Neutrophil (primary cell): ENCODE data around the gene MBD3L3.
"Not testable (repeated sequence)": the region's sequence is repeated elsewhere in the genome, so short reads cannot be mapped to it uniquely, and the experiment has no call there.

Experiments used
- H3K27ac ChIP-seq: fragments of 200-600 bp; sonication (generic); 2 replicates; pipeline ENCODE4 v1.5.1; 2016; ENCODE audit warnings: mild to moderate bottlenecking, moderate library complexity
- H3K27me3 ChIP-seq: fragments of 200-600 bp; sonication (generic); 2 replicates; pipeline ENCODE4 v1.6.0; 2016; ENCODE audit warnings: mild to moderate bottlenecking
- H3K36me3 ChIP-seq: fragments of 200-600 bp; sonication (generic); 2 replicates; pipeline ENCODE4 v1.5.1; 2017
- H3K4me1 ChIP-seq, 2 experiments: fragments of 200-600 bp in 1 of 2; sonication (generic) in 1 of 2; 1 replicate in 1 of 2; 2 replicates in 1 of 2; pipeline versions ENCODE4 v1.5.1 to v1.6.1; 2013 to 2016; ENCODE audit warnings: low read depth in 1 of 2, low read length in 1 of 2, mild to moderate bottlenecking in 1 of 2, moderate library complexity in 1 of 2; ENCODE audit not compliant: control insufficient read depth in 1 of 2, insufficient read depth in 1 of 2
- H3K4me3 ChIP-seq, 2 experiments: fragments of 200-600 bp in 1 of 2; sonication (generic) in 1 of 2; 1 replicate in 1 of 2; 2 replicates in 1 of 2; pipeline ENCODE4 v1.5.1; 2013 to 2016; ENCODE audit warnings: low read depth in 1 of 2, low read length in 1 of 2, mild to moderate bottlenecking in 1 of 2, moderate library complexity in 1 of 2
- H3K9me3 ChIP-seq: fragments of 200-600 bp; sonication (generic); 2 replicates; pipeline ENCODE4 v1.5.1; 2016
- TF ChIP-seq, protein P1 (sequence below): fragments of 200-600 bp; sonication (generic); IDR thresholded peaks from 2 replicates; pipeline ENCODE4 v1.5.1; 2016; ENCODE audit warnings: antibody characterized with exemption

Gene MBD3L3

GRCh38 chr19:7058576-7058975 is at the start of gene MBD3L3:
Gene MBD3L3, minus strand, starts transcription at chr19:7058676. Its CDS starts 71 bp downstream, at chr19:7058605.
- not testable (repeated sequence) for H3K4me1 ChIP-seq, H3K27ac ChIP-seq, H3K9me3 ChIP-seq, H3K36me3 ChIP-seq, H3K27me3 ChIP-seq, H3K4me3 ChIP-seq

DNA sequence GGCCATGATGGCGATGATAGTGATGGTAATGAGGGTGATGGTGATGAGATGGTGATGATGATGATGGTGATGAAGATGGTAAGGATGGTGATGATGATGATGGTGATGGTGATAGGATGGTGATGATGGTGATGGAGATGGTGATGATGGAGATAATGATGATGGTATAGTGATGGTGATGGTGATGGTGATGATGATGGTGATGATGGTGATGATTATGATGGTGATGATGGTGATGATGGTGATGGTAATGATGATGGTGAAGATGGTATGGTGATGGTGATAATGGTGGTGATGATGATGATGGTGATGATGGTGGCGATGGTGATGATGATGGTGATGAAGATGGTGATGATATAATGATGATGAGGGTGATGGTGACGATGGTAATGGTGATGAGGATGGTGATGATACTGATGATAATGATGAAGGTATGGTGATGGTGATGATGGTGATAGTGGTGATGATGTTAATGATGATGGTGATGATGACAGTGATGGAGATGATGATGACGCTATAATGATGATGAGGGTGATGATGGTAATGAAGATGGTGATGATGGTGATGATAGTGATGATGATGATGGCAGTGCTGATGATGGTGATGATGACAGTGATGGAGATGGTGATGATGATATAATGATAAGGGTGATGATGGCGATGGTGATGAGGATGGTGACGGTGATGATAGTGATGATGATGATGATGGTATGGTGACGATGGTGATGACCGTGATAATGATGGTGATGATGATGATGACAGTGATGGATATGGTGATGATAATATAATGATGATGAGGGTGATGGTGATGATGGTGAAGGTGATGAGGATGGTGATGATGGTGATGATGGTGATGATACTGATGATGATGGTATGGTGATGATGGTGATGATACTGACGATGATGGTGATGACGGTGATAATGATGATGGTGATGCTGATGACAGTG is 48.5 kb upstream of the MBD3L3 start:
- H3K4me1 ChIP-seq, result no peaks in the 10 kb centered on the region
- TF ChIP-seq, protein P1, sequence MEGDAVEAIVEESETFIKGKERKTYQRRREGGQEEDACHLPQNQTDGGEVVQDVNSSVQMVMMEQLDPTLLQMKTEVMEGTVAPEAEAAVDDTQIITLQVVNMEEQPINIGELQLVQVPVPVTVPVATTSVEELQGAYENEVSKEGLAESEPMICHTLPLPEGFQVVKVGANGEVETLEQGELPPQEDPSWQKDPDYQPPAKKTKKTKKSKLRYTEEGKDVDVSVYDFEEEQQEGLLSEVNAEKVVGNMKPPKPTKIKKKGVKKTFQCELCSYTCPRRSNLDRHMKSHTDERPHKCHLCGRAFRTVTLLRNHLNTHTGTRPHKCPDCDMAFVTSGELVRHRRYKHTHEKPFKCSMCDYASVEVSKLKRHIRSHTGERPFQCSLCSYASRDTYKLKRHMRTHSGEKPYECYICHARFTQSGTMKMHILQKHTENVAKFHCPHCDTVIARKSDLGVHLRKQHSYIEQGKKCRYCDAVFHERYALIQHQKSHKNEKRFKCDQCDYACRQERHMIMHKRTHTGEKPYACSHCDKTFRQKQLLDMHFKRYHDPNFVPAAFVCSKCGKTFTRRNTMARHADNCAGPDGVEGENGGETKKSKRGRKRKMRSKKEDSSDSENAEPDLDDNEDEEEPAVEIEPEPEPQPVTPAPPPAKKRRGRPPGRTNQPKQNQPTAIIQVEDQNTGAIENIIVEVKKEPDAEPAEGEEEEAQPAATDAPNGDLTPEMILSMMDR, result no peak
- H3K27ac ChIP-seq, result no peak overlapping the region
- no peaks in the 10 kb centered on the region for H3K9me3 ChIP-seq
- no peaks in the 10 kb centered on the region for H3K27me3 ChIP-seq
- H3K36me3 ChIP-seq, result no peaks in the 10 kb centered on the region
- H3K4me3 ChIP-seq, result no peak overlapping the region

- Histone ChIP-seq H3K4me1 (peaks cover 1 to 2% of the 10 kb centered on the region in 2 experiments), H3K9me3 (no peaks in the 10 kb centered on the region), H3K27ac (no peak overlapping the region), H3K4me3 (no peak overlapping the region), H3K27me3 (no peaks in the 10 kb centered on the region), H3K36me3 (no peaks in the 10 kb centered on the region)
- TF ChIP-seq, protein P1, result no peak
Observed at GRCh38 chr19:7104747-7105447, 46.4 kb upstream of the MBD3L3 start.

DNA sequence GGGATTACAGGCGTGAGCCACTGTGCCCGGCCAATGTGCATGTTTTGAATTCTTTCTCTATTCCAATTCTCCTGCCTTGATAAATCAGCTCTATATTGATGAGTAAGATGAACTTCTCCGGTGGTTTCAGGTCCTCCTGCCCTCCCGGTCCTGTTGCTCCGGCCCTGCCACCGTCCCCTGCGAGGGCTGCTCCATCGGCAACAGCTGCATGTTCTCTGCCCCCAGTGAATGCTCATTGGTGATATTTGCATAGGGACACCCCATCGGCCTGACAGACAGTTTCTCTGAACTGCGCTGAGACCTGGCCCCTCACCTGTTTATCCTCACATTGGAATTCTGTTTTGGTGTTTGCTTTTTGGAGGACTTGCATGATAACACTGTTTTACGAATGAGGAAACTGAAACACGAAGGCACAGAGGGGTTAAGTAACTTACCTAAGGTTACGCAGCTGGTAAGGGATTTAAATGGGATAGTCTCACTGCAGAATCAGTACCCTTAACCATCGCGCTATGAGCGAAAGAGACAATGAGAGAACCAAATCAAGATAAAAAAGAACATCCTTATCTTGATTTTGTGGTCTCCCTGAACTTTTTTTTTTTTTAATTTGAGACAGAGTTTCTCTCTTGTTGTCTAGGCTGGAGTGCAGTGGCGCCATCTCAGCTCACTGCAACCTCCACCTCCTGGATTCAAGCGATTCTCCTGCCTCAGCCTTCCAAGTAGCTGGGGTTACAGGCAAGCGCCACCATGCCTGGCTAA is 43.2 kb upstream of the MBD3L3 start:
- Histone ChIP-seq H3K9me3 (no peaks in the 10 kb centered on the region), H3K27ac (no peak overlapping the region), H3K36me3 (no peaks in the 10 kb centered on the region), H3K27me3 (no peaks in the 10 kb centered on the region), H3K4me3 (no peak overlapping the region), H3K4me1 (peaks cover 6 to 7% of the 10 kb centered on the region in 2 experiments)
- TF ChIP-seq, protein P1, result no peak

- TF ChIP-seq, protein P1, result no peak
- H3K9me3 ChIP-seq, result peaks cover 7% of the 10 kb centered on the region
- H3K4me3 ChIP-seq, result peak overlapping the region; percentile 77 to 89
- H3K36me3 ChIP-seq, result no peaks in the 10 kb centered on the region
- peak overlapping the region; percentile 82 for H3K27ac ChIP-seq
- H3K27me3 ChIP-seq, result no peaks in the 10 kb centered on the region
- peaks cover 6 to 7% of the 10 kb centered on the region in 2 experiments for H3K4me1 ChIP-seq
Observed at GRCh38 chr19:7099597-7099921, 41.1 kb upstream of the MBD3L3 start.
